ENCODE results near the gene PSMD14.

DNA sequence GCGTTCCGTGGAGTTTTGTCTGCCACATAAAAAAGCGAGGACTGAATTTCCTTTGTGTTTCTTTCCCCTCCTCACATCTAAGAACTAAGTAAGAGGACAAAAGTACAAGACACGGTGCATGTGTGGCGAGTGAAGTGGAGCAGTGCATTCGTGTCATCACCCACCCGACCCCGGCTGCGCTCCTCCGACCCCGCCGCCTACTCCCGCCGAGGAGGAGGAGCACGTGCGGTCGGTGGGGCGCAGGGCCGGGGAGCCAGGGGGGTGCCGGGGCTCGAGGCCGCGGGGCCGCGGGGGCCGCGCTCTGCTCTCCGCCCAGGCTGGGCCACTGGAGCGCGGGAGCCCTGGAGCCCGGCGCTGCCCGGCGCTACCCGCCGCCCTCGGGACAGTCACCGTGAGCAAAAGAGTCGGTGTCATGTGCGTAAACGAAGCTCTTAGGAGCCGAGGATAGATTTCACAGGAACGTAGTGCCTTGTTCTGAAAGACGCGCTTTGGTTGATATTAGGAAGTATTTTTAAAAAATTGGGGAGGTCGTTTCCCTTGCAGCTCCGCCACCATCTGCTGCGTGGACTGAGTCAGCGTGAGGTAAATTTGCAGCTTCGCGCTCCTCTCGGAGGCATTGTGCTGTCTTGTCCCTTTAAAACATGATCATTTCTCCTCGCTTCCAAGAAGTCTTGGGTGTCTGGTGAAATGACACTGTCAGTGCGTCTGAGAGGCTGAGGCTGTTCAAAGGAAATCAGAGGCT, 118.9 kb downstream of the PSMD14 start:
- TF ChIP-seq, protein P1, sequence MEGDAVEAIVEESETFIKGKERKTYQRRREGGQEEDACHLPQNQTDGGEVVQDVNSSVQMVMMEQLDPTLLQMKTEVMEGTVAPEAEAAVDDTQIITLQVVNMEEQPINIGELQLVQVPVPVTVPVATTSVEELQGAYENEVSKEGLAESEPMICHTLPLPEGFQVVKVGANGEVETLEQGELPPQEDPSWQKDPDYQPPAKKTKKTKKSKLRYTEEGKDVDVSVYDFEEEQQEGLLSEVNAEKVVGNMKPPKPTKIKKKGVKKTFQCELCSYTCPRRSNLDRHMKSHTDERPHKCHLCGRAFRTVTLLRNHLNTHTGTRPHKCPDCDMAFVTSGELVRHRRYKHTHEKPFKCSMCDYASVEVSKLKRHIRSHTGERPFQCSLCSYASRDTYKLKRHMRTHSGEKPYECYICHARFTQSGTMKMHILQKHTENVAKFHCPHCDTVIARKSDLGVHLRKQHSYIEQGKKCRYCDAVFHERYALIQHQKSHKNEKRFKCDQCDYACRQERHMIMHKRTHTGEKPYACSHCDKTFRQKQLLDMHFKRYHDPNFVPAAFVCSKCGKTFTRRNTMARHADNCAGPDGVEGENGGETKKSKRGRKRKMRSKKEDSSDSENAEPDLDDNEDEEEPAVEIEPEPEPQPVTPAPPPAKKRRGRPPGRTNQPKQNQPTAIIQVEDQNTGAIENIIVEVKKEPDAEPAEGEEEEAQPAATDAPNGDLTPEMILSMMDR (IDR thresholded peaks at IDR 0.05): no peak
- no peak for TF ChIP-seq EZH2 (IDR thresholded peaks at IDR 0.05; ENCODE audit: borderline replicate concordance, insufficient read depth, low read depth, low read length, poor library complexity, severe bottlenecking)

Measured in B cell (primary cell).